Mononuclear cell (primary cell): ENCODE data around the gene LARGE1. TPM values are rescaled to one million over a fixed set of nuclear protein-coding genes. Genes with fewer than 3 reads are reported as not detected.

Experiments used
- H3K27me3 ChIP-seq: 2 replicates; pipeline ENCODE4 v1.6.0; 2011; ENCODE audit warnings: low read length, control low read depth; ENCODE audit not compliant: insufficient read depth
- H3K4me1 ChIP-seq: 2 replicates; pipeline ENCODE4 v1.5.1; 2011; ENCODE audit warnings: mild to moderate bottlenecking, low read length, control low read depth; ENCODE audit not compliant: insufficient read depth
- H3K4me3 ChIP-seq: 2 replicates; pipeline ENCODE4 v1.5.1; 2011; ENCODE audit warnings: mild to moderate bottlenecking, low read length, moderate library complexity
- H3K9me3 ChIP-seq: 2 replicates; pipeline ENCODE4 v1.5.1; 2011; ENCODE audit warnings: low read depth, mild to moderate bottlenecking, control low read depth, low read length
- total RNA-seq: library from RNA; depleted of rRNA; stranded (reverse); fragments of >200 nt; gene quantifications from one replicate; pipeline ENCODE4 v1.2.3, GENCODE V29; 2012

Gene LARGE1
- total RNA-seq, 1 donor, result 3.9 TPM

- H3K27me3 ChIP-seq, result no peaks in the 10 kb centered on the region
- H3K4me3 ChIP-seq, result no peak overlapping the region
- no peaks in the 10 kb centered on the region for H3K4me1 ChIP-seq
- H3K9me3 ChIP-seq, result no peaks in the 10 kb centered on the region
These were observed 280.6 kb downstream of the LARGE1 start for GRCh38 chr22:33639588-33640254.

- Histone ChIP-seq H3K4me3 (no peak overlapping the region), H3K9me3 (no peaks in the 10 kb centered on the region), H3K27me3 (no peaks in the 10 kb centered on the region), H3K4me1 (no peaks in the 10 kb centered on the region)
These were observed 284.5 kb downstream of the LARGE1 start for GRCh38 chr22:33635766-33636165.

- Histone ChIP-seq H3K9me3 (no peaks in the 10 kb centered on the region), H3K4me1 (no peaks in the 10 kb centered on the region), H3K4me3 (no peak overlapping the region), H3K27me3 (no peaks in the 10 kb centered on the region)
These were observed 288.5 kb downstream of the LARGE1 start for GRCh38 chr22:33631777-33632176.

GRCh38 chr22:33625959-33626358, 294.3 kb downstream of the LARGE1 start:
- Histone ChIP-seq H3K27me3 (no peaks in the 10 kb centered on the region), H3K9me3 (no peaks in the 10 kb centered on the region), H3K4me3 (no peak overlapping the region), H3K4me1 (no peaks in the 10 kb centered on the region)

- no peaks in the 10 kb centered on the region for H3K4me1 ChIP-seq
- H3K27me3 ChIP-seq, result no peaks in the 10 kb centered on the region
- H3K4me3 ChIP-seq, result no peak overlapping the region
- no peaks in the 10 kb centered on the region for H3K9me3 ChIP-seq
These were observed 300.2 kb downstream of the LARGE1 start for GRCh38 chr22:33620085-33620484.

- Histone ChIP-seq H3K4me1 (no peaks in the 10 kb centered on the region), H3K4me3 (no peak overlapping the region), H3K9me3 (no peaks in the 10 kb centered on the region), H3K27me3 (no peaks in the 10 kb centered on the region)
These were observed 313.8 kb downstream of the LARGE1 start for GRCh38 chr22:33606504-33606903.

- no peaks in the 10 kb centered on the region for H3K4me1 ChIP-seq
- no peaks in the 10 kb centered on the region for H3K27me3 ChIP-seq
- H3K4me3 ChIP-seq, result no peak overlapping the region
- no peaks in the 10 kb centered on the region for H3K9me3 ChIP-seq
These were observed 314.6 kb downstream of the LARGE1 start for GRCh38 chr22:33605666-33606065.

GRCh38 chr22:33605221-33605620, 315.1 kb downstream of the LARGE1 start:
- no peaks in the 10 kb centered on the region for H3K27me3 ChIP-seq
- H3K4me3 ChIP-seq, result no peak overlapping the region
- no peaks in the 10 kb centered on the region for H3K9me3 ChIP-seq
- H3K4me1 ChIP-seq, result no peaks in the 10 kb centered on the region

- Histone ChIP-seq H3K27me3 (no peaks in the 10 kb centered on the region), H3K9me3 (no peaks in the 10 kb centered on the region), H3K4me1 (no peaks in the 10 kb centered on the region), H3K4me3 (no peak overlapping the region)
These were observed 319.2 kb downstream of the LARGE1 start for GRCh38 chr22:33601062-33601461.

- Histone ChIP-seq H3K27me3 (no peaks in the 10 kb centered on the region), H3K9me3 (no peaks in the 10 kb centered on the region), H3K4me3 (no peak overlapping the region), H3K4me1 (no peaks in the 10 kb centered on the region)
These were observed 319.7 kb downstream of the LARGE1 start for GRCh38 chr22:33600595-33600994.

GRCh38 chr22:33600113-33600512, 320.2 kb downstream of the LARGE1 start:
- Histone ChIP-seq H3K4me1 (no peaks in the 10 kb centered on the region), H3K4me3 (no peak overlapping the region), H3K9me3 (no peaks in the 10 kb centered on the region), H3K27me3 (no peaks in the 10 kb centered on the region)

- no peaks in the 10 kb centered on the region for H3K27me3 ChIP-seq
- no peaks in the 10 kb centered on the region for H3K9me3 ChIP-seq
- no peaks in the 10 kb centered on the region for H3K4me1 ChIP-seq
- H3K4me3 ChIP-seq, result no peak overlapping the region
These were observed 320.7 kb downstream of the LARGE1 start for GRCh38 chr22:33599596-33599995.

- Histone ChIP-seq H3K27me3 (no peaks in the 10 kb centered on the region), H3K9me3 (no peaks in the 10 kb centered on the region), H3K4me3 (no peak overlapping the region), H3K4me1 (no peaks in the 10 kb centered on the region)
These were observed 321.5 kb downstream of the LARGE1 start for GRCh38 chr22:33598821-33599220.

- Histone ChIP-seq H3K4me3 (no peak overlapping the region), H3K4me1 (no peaks in the 10 kb centered on the region), H3K27me3 (no peaks in the 10 kb centered on the region)
These were observed 322.8 kb downstream of the LARGE1 start for GRCh38 chr22:33597274-33597985.

GRCh38 chr22:33593818-33594217, 326.5 kb downstream of the LARGE1 start:
- Histone ChIP-seq H3K4me1 (no peaks in the 10 kb centered on the region), H3K4me3 (no peak overlapping the region), H3K9me3 (no peaks in the 10 kb centered on the region), H3K27me3 (no peaks in the 10 kb centered on the region)

More at GRCh38 chr22:33597274-33597985, 322.8 kb downstream of the LARGE1 start:
- no peaks in the 10 kb centered on the region for H3K9me3 ChIP-seq

- H3K9me3 ChIP-seq, result no peaks in the 10 kb centered on the region
- no peaks in the 10 kb centered on the region for H3K27me3 ChIP-seq
- H3K4me1 ChIP-seq, result no peaks in the 10 kb centered on the region
- no peak overlapping the region for H3K4me3 ChIP-seq
These were observed 328.3 kb downstream of the LARGE1 start for GRCh38 chr22:33591946-33592345.
